Neural progenitor cell (in vitro differentiated cells): Measurements from ENCODE around the gene VAMP2. TPM values are rescaled to one million over a fixed set of nuclear protein-coding genes. Genes with fewer than 3 reads are reported as not detected.
"Not testable (repeated sequence)": the region's sequence is repeated elsewhere in the genome, so short reads cannot be mapped to it uniquely, and the experiment has no call there.

Source experiments
- DNase-seq: peaks from one replicate; pipeline ENCODE4 v3.0.0-alpha.2; 2016; ENCODE audit warnings: low spot score
- H2AFZ ChIP-seq: fragments of 200-600 bp; sonication (generic); replicated peaks from 2 replicates; pipeline ENCODE4 v1.6.1; 2016; ENCODE audit warnings: antibody characterized with exemption
- H3F3A ChIP-seq: fragments of 200-600 bp; sonication (generic); 2 replicates; pipeline ENCODE4 v1.6.1; 2016; ENCODE audit warnings: antibody characterized with exemption, low read depth
- H3K27ac ChIP-seq: fragments of 200-600 bp; sonication (generic); 2 replicates; pipeline ENCODE4 v1.5.1; 2016; ENCODE audit warnings: mild to moderate bottlenecking
- H3K27me3 ChIP-seq: fragments of 200-600 bp; sonication (generic); 2 replicates; pipeline ENCODE4 v1.6.1; 2016; ENCODE audit warnings: mild to moderate bottlenecking, moderate library complexity
- H3K36me3 ChIP-seq: fragments of 200-600 bp; sonication (generic); 2 replicates; pipeline ENCODE4 v1.5.1; 2016
- H3K4me1 ChIP-seq: fragments of 200-600 bp; sonication (generic); 2 replicates; pipeline ENCODE4 v1.6.1; 2016; ENCODE audit warnings: mixed run types
- H3K4me2 ChIP-seq: fragments of 200-600 bp; sonication (generic); 2 replicates; pipeline ENCODE4 v1.6.1; 2016
- H3K4me3 ChIP-seq: fragments of 200-600 bp; sonication (generic); 2 replicates; pipeline ENCODE4 v1.5.1; 2016
- H3K79me2 ChIP-seq: fragments of 200-600 bp; sonication (generic); 2 replicates; pipeline ENCODE4 v1.6.1; 2016; ENCODE audit warnings: low read depth
- H3K9ac ChIP-seq: fragments of 200-600 bp; sonication (generic); 2 replicates; pipeline ENCODE4 v1.6.1; 2016
- H3K9me3 ChIP-seq: fragments of 200-600 bp; sonication (generic); 2 replicates; pipeline ENCODE4 v1.5.1; 2016; ENCODE audit warnings: low read depth
- H4K20me1 ChIP-seq: fragments of 200-600 bp; sonication (generic); 2 replicates; pipeline ENCODE4 v1.6.1; 2016; ENCODE audit warnings: low read depth
- H3K27ac Mint-ChIP-seq: 3 replicates; pipeline ENCODE4 v1.8.0; 2021; ENCODE audit warnings: mixed read lengths
- H3K27me3 Mint-ChIP-seq: 2 replicates; pipeline ENCODE4 v1.8.0; 2022; ENCODE audit warnings: low read depth, mild to moderate bottlenecking, inconsistent platforms, moderate library complexity, mixed read lengths; ENCODE audit not compliant: insufficient read depth
- H3K36me3 Mint-ChIP-seq: 3 replicates; pipeline ENCODE4 v1.8.0; 2021; ENCODE audit warnings: mixed read lengths
- H3K4me1 Mint-ChIP-seq: 3 replicates; pipeline ENCODE4 v1.8.0; 2021; ENCODE audit warnings: mixed read lengths
- H3K4me3 Mint-ChIP-seq: 3 replicates; pipeline ENCODE4 v1.8.0; 2021; ENCODE audit warnings: mild to moderate bottlenecking, moderate library complexity, mixed read lengths
- H3K9me3 Mint-ChIP-seq: 3 replicates; pipeline ENCODE4 v1.8.0; 2020; ENCODE audit warnings: mixed read lengths
- CTCF ChIP-seq: fragments of 200-600 bp; sonication (generic); IDR thresholded peaks from 2 replicates; pipeline ENCODE4 v1.5.1; 2017; ENCODE audit warnings: antibody characterized with exemption, mild to moderate bottlenecking
- EZH2 ChIP-seq: fragments of 200-600 bp; sonication (generic); IDR thresholded peaks from 2 replicates; pipeline ENCODE4 v1.6.1; 2017; ENCODE audit warnings: antibody characterized with exemption, mild to moderate bottlenecking, moderate library complexity
- EZH2phosphoT487 ChIP-seq: fragments of 200-600 bp; sonication (generic); IDR thresholded peaks from 2 replicates; pipeline ENCODE4 v1.6.1; 2017; ENCODE audit warnings: antibody characterized with exemption
- total RNA-seq: library from RNA; depleted of rRNA; stranded (reverse); fragments of >200 nt; gene quantifications from 2 replicates; pipeline ENCODE4 v1.2.3, GENCODE V29; 2015; ENCODE audit warnings: low replicate concordance

VAMP2 gene
- total RNA-seq, 1 donor from 2014 or later, result 11.7 TPM

- no peaks in the 10 kb centered on the region for H3K36me3 Mint-ChIP-seq
- peak overlapping the region; percentile 98 for H3K27ac ChIP-seq
- H3K27ac Mint-ChIP-seq, result peak overlapping the region; percentile 100
- peaks cover 2% of the 10 kb centered on the region for H3K27me3 Mint-ChIP-seq
- peak overlapping the region; percentile 79 for H3K4me2 ChIP-seq
- peaks cover 18% of the 10 kb centered on the region for H3K4me1 ChIP-seq
- peak overlapping the region; percentile 30 for H2AFZ ChIP-seq
- H3K27me3 ChIP-seq, result no peaks in the 10 kb centered on the region
- no peaks in the 10 kb centered on the region for H3K9me3 ChIP-seq
- no peaks in the 10 kb centered on the region for H4K20me1 ChIP-seq
- peaks cover 54% of the 10 kb centered on the region for H3K4me1 Mint-ChIP-seq
- peak overlapping the region; percentile 90 for H3K9ac ChIP-seq
- no peaks in the 10 kb centered on the region for H3K36me3 ChIP-seq
- H3K79me2 ChIP-seq, result no peaks in the 10 kb centered on the region
- H3F3A ChIP-seq, result peaks cover 53% of the 10 kb centered on the region
- peak; percentile 90 for DNase-seq
- H3K4me3 ChIP-seq, result peak overlapping the region; percentile 59
- no peaks in the 10 kb centered on the region for H3K9me3 Mint-ChIP-seq
- TF ChIP-seq EZH2 (no peak), EZH2phosphoT487 (peak; percentile 3), CTCF (no peak)
- H3K4me3 Mint-ChIP-seq, result peak overlapping the region; percentile 91
These were observed 10.5 kb upstream of the VAMP2 start for GRCh38 chr17:8173056-8173870.

GRCh38 chr17:8170186-8170585 lies 7.4 kb upstream of the VAMP2 start:
- not testable (repeated sequence) for H4K20me1 ChIP-seq, H3K27me3 ChIP-seq, H3K27me3 Mint-ChIP-seq, H3K4me3 ChIP-seq, H3K27ac Mint-ChIP-seq, H3K4me3 Mint-ChIP-seq, H3K4me2 ChIP-seq, H3K9me3 Mint-ChIP-seq, H3K9ac ChIP-seq, H3K9me3 ChIP-seq, H3K79me2 ChIP-seq, H3K27ac ChIP-seq, H3K36me3 ChIP-seq, DNase-seq, H2AFZ ChIP-seq, H3K36me3 Mint-ChIP-seq
- Histone ChIP-seq H3K4me1 (peaks cover 12% of the 10 kb centered on the region), H3F3A (peaks cover 37% of the 10 kb centered on the region)
- peaks cover 41% of the 10 kb centered on the region for H3K4me1 Mint-ChIP-seq

GRCh38 chr17:8167526-8167925 lies 4.8 kb upstream of the VAMP2 start:
- H3K4me1 Mint-ChIP-seq, result peaks cover 37% of the 10 kb centered on the region
- peaks cover 7% of the 10 kb centered on the region for H3K27me3 Mint-ChIP-seq
- H3K36me3 Mint-ChIP-seq, result no peaks in the 10 kb centered on the region
- Histone ChIP-seq H3K9me3 (no peaks in the 10 kb centered on the region), H3K27ac (no peak overlapping the region), H3K27me3 (no peaks in the 10 kb centered on the region), H3F3A (peaks cover 27% of the 10 kb centered on the region), H2AFZ (no peak overlapping the region), H3K79me2 (peaks cover 1% of the 10 kb centered on the region), H3K4me2 (no peak overlapping the region), H3K4me3 (no peak overlapping the region), H4K20me1 (no peaks in the 10 kb centered on the region), H3K4me1 (peaks cover 18% of the 10 kb centered on the region), H3K9ac (no peak overlapping the region), H3K36me3 (no peaks in the 10 kb centered on the region)
- no peaks in the 10 kb centered on the region for H3K9me3 Mint-ChIP-seq
- no peak overlapping the region for H3K27ac Mint-ChIP-seq
- DNase-seq, result no peak
- H3K4me3 Mint-ChIP-seq, result no peak overlapping the region
- no peak for TF ChIP-seq EZH2
- no peak for TF ChIP-seq EZH2phosphoT487
- TF ChIP-seq CTCF, result no peak

GRCh38 chr17:8166731-8167130 lies 4.0 kb upstream of the VAMP2 start:
- peaks cover 26% of the 10 kb centered on the region for H3F3A ChIP-seq
- Mint-ChIP-seq H3K27ac (peak overlapping the region; percentile 54), H3K9me3 (no peaks in the 10 kb centered on the region), H3K4me3 (no peak overlapping the region), H3K36me3 (no peaks in the 10 kb centered on the region), H3K27me3 (peaks cover 7% of the 10 kb centered on the region), H3K4me1 (peaks cover 37% of the 10 kb centered on the region)
- H3K9me3 ChIP-seq, result no peaks in the 10 kb centered on the region
- H3K4me2 ChIP-seq, result no peak overlapping the region
- H3K27me3 ChIP-seq, result no peaks in the 10 kb centered on the region
- H2AFZ ChIP-seq, result no peak overlapping the region
- H3K27ac ChIP-seq, result no peak overlapping the region
- no peak overlapping the region for H3K9ac ChIP-seq
- no peak for TF ChIP-seq EZH2
- TF ChIP-seq CTCF, result no peak
- no peak for TF ChIP-seq EZH2phosphoT487
- H3K4me3 ChIP-seq, result no peak overlapping the region
- H3K79me2 ChIP-seq, result peaks cover 9% of the 10 kb centered on the region
- peaks cover 20% of the 10 kb centered on the region for H3K4me1 ChIP-seq
- no peak for DNase-seq
- H3K36me3 ChIP-seq, result no peaks in the 10 kb centered on the region
- peaks cover 5% of the 10 kb centered on the region for H4K20me1 ChIP-seq
